ENCODE results near the gene ATG5.
"Not testable (repeated sequence)": the region's sequence is repeated elsewhere in the genome, so short reads cannot be mapped to it uniquely, and the experiment has no call there.

The ATG5 gene

DNA sequence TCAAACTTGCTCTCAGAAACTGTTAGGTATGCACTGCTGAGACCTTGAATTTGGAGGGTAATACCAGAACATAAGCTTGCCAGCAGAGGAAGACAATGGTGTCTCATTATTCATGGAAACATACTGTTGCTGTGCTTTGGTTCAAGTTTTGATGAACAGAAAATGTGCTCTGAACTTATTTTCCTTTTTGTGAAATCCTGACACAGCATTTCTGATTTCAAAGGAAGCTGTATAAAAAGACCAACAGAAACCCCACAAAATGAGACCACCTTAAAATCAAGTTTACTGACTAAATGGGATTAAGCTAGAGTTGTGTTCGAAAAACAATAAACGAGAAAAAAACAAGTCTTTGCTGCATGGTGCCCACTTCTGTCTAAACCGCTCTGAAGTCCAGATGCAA is 169.1 kb downstream of the ATG5 start:
- DNase-seq (ENCODE audit: low read depth in 2 of 2): no peak

DNA sequence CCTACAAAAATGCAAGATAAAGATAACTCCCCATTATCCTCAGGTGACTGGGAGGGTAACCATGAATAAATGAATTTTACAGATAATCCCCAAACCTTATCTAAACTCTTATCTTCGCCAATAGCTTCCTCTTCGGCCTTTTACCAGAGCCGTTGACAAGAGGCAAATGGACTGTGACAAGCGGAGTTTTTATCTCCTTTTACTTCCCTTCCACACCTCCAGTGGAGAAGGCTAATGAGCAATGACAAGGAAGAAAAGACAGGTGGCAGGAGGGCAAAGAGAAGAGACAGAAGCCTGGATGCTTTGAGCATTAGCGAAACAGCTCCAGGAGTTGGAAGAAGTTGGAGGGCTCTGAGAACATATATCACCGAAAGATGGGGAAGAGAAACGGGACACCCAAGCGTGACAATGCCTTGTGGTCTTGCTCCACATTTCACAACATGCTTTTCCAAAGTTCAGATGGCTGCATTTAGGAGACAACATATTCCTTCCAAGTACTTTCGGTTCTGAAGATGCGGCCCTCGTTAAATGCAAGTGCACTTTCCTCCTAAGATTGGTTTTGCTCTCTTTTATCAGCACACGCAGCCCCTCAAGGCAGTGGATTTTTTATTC is 170.2 kb downstream of the ATG5 start:
- no peak for DNase-seq (ENCODE audit: low read depth in 2 of 2)

DNA sequence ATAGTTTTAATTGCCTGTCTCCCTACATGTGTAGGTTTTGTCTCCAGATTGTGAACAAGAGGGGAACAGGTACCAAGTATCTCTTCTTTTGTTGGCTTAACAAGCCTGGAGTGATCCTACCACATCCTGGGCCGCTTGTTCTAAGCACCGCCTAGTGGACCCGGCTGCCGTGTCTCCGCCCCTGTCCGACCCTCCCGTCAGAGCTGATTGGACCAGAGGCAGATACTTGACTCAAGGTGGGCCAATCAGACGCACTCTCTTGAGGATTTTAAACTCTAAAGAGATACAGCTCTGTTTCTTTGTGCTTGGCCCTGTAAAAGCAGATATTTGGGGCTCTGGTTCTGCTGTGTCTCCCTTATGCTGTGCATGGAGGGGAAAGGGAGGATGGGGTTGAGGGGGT is 171.2 kb downstream of the ATG5 start:
- DNase-seq (ENCODE audit: low read depth in 2 of 2): no peak

DNA sequence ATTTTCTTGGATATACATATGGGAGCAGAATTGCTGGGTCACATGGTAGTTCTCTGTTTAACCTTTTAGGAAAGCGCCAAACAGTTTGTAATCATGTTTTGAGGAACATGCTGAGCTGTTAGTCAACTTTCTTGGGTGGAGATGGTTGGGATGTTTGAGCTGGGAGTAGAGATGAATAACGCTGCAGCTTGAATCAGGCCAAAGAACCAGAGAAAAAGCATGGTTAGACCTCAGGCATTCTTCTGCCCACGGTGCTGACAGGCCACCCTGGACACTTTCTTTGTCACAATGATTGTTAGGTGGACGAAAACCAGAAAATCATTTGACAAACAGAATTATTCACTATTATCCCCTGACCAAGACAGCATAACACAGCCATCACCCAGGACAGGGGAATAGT is 172.6 kb downstream of the ATG5 start:
- DNase-seq (ENCODE audit: low read depth in 2 of 2): no peak

DNA sequence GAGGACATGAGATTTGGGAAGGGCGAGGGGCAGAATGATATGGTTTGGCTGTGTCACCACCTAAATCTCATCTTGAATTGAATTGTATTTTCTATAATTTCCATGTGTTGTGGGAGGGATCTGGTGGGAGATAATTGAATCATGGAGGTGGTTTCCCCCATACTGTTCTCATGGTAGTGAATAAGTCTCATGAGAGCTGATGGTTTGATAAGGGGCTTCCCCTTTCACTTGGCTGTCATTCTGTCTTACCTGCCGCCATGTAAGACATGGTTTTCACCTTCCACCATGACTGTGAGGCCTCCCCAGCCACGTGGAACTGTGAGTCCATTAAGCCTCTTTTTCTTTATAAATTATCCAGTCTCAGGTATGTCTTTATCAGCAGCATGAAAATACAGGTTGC is 173.1 kb downstream of the ATG5 start:
- not testable (repeated sequence) for DNase-seq (ENCODE audit: low read depth in 2 of 2)

DNA sequence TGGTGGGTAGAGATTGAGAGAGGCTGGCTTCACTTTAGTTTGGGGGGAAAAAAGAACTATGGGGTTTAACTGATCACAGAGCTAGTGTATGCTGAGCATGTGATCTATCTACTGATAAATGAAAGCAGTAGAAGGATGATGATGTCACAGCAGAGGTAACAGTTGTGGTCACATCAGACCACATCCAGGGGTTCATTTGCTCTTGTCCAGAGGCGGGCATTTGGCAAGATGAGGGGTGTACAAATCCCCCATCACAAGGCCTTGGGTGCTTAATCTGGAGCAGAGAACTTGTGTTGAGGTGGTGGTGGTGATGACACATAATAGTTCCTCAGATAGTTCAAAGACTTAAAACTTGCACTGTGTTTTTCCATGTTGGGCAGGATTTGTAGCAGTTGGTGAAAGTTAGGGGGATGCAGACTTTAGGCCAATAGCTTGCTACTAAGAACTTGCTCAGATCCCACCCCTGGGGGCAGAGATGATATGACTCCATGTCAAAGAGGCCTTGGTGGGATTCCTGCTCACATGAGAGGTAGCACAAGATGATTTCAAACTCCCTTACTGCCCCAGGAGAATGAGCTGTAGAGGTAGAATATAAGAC is 176.0 kb downstream of the ATG5 start:
- no peak for DNase-seq (ENCODE audit: low read depth in 2 of 2)

DNA sequence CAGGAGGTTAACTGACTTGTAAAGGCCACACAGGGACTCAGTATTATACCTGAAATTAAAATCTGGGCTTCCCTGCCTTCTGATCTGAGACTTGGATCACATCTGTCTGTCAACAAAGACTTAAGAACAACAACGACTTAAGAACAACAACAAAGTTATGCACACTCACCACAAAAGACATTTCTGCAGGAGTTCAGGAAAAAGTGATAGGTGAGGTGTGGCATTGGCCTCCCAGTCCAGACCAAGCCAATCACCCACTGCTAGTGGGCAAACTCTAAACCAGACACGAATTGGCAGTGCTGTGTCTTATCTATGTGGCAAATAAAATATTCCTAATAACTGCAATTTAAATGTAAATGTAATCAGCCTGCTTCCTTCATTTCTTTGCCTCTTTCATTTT is 178.1 kb downstream of the ATG5 start:
- no peak for DNase-seq (ENCODE audit: low read depth in 2 of 2)

DNA sequence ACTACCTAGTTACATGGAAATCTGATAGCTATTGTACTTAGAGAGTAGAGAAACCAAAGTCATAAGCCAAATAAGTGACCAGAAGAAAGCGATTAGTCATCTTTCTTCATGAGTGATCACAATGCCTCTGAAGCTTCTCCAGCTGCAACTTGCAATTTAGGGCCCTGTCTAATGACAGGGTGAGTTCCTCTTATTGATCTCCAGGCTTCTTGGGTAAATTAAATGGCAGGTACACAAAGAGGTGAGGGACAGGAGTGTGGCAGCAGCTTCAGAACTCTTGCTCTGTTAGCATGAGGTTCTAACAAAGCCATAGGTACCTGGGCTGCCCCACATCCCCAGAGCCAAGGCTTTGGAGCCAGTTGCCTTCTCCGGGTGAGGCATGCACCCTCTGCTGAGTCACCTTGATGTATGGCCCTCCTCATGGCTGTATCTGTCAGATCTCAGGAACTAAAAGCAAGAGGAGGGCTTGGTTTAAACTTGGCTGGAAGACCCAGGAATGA is 178.7 kb downstream of the ATG5 start:
- DNase-seq (ENCODE audit: low read depth in 2 of 2): no peak

DNA sequence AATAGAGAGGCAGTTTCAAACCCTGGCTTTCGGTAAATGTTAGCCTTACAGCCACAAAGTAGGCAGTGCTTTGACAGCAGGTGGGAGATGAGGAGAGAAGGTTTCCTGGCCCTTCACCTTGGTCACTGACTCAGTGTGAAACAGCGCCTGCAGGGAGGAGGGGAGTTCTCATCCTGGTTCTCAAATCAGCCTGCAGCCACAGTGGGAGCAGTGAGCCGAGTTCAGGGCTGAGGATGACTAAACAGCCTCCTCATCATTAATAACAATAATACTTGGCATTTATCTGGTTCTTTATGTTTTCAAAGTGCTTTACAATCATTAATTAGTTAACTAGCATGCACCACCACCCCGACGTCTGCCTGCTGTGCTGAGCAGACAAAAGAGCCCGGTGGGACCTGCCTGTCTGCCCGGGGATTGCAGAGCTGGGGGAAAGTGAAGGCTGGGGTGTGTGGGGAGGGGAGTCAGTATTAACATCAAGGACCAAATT is 179.8 kb downstream of the ATG5 start:
- DNase-seq (ENCODE audit: low read depth in 2 of 2): no peak

DNA sequence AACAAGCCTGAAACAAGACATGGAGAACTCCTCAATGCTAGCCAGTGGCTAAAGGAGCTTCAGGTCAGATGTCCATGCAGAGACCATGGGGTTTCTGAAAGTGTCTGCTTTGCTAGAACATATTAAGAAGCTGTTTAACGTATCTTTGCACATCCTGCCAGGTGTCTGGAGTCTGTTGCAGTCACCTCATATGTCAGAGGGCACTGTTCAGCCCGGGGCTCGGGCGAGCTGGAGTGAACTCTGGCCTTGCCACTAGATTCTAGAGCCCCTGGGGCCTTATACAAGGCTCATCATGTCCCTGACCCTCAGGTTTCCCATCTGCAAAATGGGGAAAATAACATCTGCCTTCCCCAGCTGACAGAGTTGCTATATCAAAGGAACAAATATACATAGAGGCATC is 180.4 kb downstream of the ATG5 start:
- DNase-seq (ENCODE audit: low read depth in 2 of 2): no peak

DNA sequence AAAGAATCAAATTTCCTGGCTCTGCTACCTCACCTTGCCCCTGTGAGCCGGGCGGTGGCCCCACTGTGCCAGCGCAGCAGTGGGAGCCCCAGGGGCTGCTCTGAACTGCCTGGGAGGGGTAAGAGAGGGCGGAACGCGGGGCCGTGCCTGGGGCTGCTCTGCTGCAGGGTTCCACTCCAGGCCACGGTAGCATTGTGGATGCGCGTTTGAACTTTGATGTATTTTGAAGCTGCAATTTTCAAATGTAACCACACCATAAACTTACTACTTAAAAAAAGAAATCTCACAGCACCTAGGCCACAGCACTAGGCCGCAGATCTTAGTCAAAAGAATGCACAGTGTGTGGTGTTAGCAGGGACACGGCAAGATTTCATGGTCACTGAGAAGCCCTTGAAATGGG is 181.9 kb downstream of the ATG5 start:
- DNase-seq (ENCODE audit: low read depth in 2 of 2): no peak

DNA sequence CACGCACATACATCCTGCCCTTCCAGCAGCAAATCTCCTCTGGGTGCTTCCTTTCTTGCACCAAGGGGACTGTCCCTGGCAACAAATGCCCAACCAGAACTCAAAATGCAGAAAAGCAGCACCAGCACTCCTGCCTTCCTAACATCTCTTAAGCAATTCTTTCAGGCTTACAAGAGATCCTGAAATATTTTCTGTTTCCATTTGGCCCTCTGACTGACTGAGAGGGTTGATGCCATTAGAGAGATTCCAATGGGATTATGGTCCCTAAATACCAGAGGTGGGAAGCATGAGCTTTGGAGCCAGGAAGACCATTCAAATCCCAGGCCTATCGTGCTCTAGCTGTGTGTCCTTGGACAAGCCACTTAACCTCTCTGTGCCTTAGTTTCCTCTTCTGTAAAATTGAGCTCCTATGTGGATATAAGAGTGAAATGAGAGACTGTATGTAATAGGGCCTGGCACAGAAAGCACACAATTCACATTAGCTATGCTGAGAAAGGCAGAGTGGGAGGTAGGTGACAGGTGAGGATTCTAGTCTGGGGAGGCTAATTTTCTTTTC is 182.6 kb downstream of the ATG5 start:
- no peak for DNase-seq (ENCODE audit: low read depth in 2 of 2)

DNA sequence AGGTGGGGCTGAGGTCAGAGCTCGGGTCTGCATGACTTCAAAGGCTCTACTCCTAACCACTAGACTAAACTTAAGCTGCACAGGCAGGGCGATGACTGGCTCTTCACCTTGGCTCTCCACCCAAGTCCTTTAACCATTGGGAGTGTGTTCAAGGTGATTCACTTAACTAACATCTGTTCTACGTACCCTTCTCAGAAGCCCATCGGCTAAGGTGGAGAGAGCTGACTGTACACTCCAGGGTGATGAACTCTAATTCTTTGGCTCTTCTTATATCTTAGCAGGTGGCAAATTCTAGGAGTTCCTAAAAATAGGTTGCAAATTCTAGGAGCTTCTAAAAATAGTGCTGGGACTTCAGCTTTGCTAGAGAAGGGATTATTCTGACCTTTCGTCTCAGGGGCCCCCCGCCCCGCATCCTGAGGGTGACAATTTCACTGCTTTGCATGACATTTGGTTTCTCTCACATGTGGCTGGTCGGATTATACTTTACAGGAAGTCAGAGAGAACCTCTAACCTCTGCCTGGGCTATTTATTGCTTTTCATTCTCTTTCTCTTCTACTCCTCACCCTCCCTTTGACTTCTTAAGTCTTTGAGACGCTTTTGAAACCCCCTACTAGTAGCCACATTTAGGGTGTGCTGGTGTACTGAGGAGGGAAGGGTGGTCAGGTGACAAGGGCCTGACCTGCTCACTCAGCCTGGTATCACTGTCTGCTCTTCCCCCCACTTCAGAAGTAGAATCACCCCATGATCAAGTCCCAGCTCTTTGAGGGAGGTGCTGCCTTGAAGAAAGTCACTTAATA is 183.9 kb downstream of the ATG5 start:
- DNase-seq (ENCODE audit: low read depth in 2 of 2): no peak

DNA sequence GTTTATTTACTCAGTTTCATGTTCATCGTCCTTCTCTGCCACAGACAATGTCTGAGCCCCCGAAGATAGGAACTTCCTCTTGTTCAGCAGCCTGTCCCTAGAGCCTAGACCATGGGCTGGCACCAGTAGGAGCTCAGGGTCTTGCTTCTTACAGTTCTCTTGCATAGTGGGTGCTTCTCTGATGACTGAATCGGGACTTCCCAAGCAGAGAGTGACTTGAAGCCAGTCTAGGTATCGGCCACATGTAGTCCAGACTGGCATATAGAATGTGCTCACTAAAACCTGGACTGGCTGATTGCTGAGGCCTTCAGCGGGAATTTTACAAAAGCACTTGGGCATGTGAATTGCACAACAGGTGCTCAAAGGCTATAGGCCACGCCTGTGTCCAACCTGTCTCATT is 187.4 kb downstream of the ATG5 start:
- no peak for DNase-seq (ENCODE audit: low read depth in 2 of 2)

DNA sequence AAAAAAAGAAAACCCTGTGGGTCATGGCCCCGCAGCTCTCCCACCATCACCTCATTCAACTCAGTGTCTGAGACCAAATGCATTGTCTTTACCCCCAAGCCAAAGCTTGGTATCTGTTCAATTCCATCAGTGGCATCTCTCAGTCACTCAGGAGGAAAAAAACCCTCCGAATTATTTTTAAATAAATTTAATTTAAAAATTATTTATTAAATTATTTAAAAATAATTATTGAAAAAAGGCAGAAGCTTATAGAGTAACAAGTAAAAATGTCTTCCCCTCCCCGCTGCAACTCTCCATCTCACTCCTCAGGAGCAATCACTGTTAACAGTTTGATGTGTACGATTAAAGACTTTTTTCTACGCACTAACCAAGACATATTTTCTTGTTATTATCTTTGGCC is 188.7 kb downstream of the ATG5 start:
- no peak for DNase-seq (ENCODE audit: low read depth in 2 of 2)

DNA sequence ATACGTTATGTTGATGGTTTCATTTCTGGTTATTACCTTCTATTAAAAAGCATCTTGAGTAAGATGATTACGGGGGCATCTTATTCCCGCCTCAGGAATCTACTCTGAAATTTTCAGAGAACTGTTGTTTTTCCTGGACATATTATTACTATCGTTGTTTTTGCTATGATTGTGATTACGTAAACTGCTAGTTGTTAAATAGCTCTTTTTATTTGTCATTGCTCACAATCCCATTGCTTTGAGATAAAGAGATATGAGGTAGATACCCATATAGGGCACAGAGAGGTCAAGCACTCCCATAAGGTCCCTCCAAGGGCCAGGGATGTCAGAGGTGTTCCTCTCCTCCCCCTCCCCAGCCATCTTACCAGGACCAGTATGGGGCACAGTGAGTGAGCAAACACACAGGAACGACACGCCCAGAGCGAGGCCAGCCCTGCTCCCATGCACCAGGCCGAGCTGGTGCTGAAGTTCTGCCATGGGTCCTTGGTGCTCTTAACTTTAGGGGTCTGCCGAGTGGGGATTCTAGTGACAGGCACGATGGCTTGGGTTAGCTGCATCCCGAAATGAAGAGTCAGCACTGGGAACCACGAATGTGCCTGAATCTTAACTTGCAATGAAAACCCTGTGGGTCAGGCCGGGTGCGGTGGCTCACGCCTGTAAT is 189.5 kb downstream of the ATG5 start:
- DNase-seq (ENCODE audit: low read depth in 2 of 2): no peak

DNA sequence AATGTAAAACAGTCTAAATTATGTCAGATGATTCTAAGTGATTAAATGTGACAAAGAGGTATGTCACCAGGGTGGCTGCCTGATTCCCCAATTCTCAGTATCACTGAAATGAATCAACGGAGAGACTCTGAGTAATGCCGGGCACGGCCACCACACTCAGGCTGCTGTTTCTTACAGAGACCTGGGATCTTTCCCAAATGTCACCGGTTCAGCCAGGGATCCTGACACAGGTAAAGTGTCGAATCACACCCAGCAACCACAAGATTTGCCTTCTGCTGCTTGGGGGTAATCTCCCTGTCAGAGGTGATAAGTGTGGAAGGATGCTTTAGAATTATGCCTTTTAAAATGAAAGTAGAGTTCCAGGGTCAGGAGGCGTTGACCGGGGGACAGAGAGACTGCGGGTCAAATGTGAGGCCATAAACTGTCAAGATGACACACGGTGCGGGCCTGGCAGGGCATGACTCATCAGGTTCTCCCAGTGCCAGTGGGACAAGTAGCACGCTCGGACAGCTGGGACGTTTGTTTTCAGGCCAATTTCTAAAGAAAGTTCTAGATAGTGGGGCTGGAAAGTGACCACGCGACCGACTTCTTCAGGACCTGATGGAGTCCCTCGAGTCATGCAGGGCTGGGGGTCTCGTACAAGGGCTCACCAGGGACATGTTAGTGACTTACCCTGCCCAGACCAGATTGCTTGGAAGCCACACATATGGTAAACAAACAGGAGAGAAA is 190.5 kb downstream of the ATG5 start:
- no peak for DNase-seq (ENCODE audit: low read depth in 2 of 2)

Data from stimulated activated CD8-positive, alpha-beta memory T cell treated with anti-CD3 and anti-CD28 coated beads, Interleukin-7, amount 100 ng/mL, for 1 hour (primary cell).